Esophagus squamous epithelium (tissue), 4 donors: ENCODE measurements around the gene FHL1.

Experiments
- CTCF ChIP-seq, 6 experiments: fragments of 450-650 bp in 4 of 6; fragments of 200-600 bp in 2 of 6; sonication (generic) in 2 of 6; IDR thresholded peaks; one replicate each; pipeline ENCODE4 v1.5.1; 2016 to 2019; ENCODE audit warnings: antibody characterized with exemption in 6 of 6, mild to moderate bottlenecking in 4 of 6, moderate library complexity in 4 of 6
- POLR2A ChIP-seq, 4 donors: fragments of 450-650 bp; IDR thresholded peaks; one replicate each; pipeline ENCODE4 v1.6.1; 2017; ENCODE audit warnings: antibody characterized with exemption in 4 of 4, mild to moderate bottlenecking in 4 of 4, moderate library complexity in 3 of 4

DNA sequence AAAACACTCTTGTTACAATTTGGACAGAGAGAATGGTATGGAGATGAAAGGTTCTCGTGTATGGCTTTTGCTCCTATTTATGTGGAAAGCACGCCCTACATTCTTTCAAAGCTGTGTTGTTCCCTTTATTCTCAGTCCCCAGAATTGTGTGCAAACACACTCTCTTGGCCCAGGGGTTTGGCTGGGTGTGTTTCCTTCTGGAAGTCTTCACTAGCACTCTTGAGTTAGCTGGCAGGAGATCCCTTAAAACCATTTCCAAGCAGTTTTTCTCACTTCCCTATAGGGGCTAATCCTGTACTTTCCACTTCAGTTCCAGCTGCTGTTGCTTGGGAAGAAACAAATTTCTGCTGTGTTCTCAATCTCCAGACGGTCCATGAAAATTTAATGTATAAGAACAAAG lies 35.1 kb downstream of the FHL1 start:
- TF ChIP-seq CTCF (IDR thresholded peaks at IDR 0.05) = no peak
- TF ChIP-seq POLR2A (IDR thresholded peaks at IDR 0.05) = no peak
